BJ (cell line): ENCODE results near the gene THAP6. TPM values are rescaled to one million over a fixed set of nuclear protein-coding genes. Genes with fewer than 3 reads are reported as not detected.
"Not testable (repeated sequence)": the region's sequence is repeated elsewhere in the genome, so short reads cannot be mapped to it uniquely, and the experiment has no call there.

Experiments used
- CTCF ChIA-PET: fragments of 350-600 bp; formaldehyde crosslinking; extraction: SDS; loops from one replicate; lab custom pipeline; 2021; ENCODE audit warnings: antibody characterized with exemption, inconsistent platforms; lab: Yijun Ruan, JAX
- POLR2A ChIA-PET: fragments of 300-600 bp; sonication (Branson Sonifier 250); formaldehyde crosslinking; extraction: SDS; loops from one replicate; lab custom pipeline; 2021; ENCODE audit warnings: antibody characterized with exemption; lab: Charles Lee
- DNase-seq: peaks from one replicate; pipeline ENCODE4 v3.0.0-alpha.2; 2011; ENCODE audit warnings: low read depth
- H3K27me3 ChIP-seq: 2 replicates; pipeline ENCODE4 v1.6.0; 2011; ENCODE audit warnings: low read length; ENCODE audit not compliant: control insufficient read depth, insufficient read depth
- H3K36me3 ChIP-seq: 2 replicates; pipeline ENCODE4 v1.5.1; 2011; ENCODE audit warnings: low read length; ENCODE audit not compliant: control insufficient read depth, insufficient read depth
- H3K4me3 ChIP-seq: 2 replicates; pipeline ENCODE4 v1.5.1; 2011; ENCODE audit warnings: low read depth, mild to moderate bottlenecking, control low read depth, low read length
- polyA plus RNA-seq: library from polyadenylated mRNA; depleted of rRNA; stranded (reverse); fragments of >200 nt; gene quantifications from 2 replicates; pipeline ENCODE4 v1.2.3, GENCODE V29; 2011
- TF ChIP-seq, protein P1 (sequence below): IDR thresholded peaks from 2 replicates; pipeline ENCODE4 v1.5.1; 2011; ENCODE audit warnings: low read depth, mild to moderate bottlenecking, control low read depth, inconsistent platforms, low read length, moderate library complexity; ENCODE audit not compliant: insufficient read depth

THAP6 gene
- polyA plus RNA-seq, 1 experiment: 7.3 TPM

DNA sequence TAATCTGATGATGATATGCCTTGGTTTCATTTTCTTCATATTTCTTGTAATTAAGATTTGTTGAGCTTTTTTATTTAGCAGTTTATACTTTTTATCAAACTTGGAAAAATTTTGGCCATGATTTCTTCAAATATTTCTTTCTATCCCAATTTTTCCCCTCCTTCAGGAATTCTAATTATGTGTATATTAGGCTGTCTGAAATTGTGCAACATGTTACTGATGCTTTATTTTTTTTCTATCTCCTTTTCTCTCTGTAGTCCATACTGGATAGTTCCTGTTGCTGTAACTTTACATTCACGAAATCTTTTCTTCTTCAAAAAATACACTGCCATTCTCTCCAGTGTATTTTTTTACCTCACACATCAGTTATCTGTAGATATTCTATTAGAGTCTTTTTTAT lies 10.8 kb downstream of the THAP6 start:
- POLR2A ChIA-PET: no interaction called here
- CTCF ChIA-PET: interaction anchor here (0.7 kb wide), 1 partner anchor 1959 kb away, joined by 5 read pairs; no protein-coding TSS in a partner anchor
- H3K27me3 ChIP-seq: no peaks in the 10 kb centered on the region
- TF ChIP-seq, protein P1, sequence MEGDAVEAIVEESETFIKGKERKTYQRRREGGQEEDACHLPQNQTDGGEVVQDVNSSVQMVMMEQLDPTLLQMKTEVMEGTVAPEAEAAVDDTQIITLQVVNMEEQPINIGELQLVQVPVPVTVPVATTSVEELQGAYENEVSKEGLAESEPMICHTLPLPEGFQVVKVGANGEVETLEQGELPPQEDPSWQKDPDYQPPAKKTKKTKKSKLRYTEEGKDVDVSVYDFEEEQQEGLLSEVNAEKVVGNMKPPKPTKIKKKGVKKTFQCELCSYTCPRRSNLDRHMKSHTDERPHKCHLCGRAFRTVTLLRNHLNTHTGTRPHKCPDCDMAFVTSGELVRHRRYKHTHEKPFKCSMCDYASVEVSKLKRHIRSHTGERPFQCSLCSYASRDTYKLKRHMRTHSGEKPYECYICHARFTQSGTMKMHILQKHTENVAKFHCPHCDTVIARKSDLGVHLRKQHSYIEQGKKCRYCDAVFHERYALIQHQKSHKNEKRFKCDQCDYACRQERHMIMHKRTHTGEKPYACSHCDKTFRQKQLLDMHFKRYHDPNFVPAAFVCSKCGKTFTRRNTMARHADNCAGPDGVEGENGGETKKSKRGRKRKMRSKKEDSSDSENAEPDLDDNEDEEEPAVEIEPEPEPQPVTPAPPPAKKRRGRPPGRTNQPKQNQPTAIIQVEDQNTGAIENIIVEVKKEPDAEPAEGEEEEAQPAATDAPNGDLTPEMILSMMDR: no peak
- no peak overlapping the region for H3K4me3 ChIP-seq
- no peak for DNase-seq
- peaks cover 1% of the 10 kb centered on the region for H3K36me3 ChIP-seq

DNA sequence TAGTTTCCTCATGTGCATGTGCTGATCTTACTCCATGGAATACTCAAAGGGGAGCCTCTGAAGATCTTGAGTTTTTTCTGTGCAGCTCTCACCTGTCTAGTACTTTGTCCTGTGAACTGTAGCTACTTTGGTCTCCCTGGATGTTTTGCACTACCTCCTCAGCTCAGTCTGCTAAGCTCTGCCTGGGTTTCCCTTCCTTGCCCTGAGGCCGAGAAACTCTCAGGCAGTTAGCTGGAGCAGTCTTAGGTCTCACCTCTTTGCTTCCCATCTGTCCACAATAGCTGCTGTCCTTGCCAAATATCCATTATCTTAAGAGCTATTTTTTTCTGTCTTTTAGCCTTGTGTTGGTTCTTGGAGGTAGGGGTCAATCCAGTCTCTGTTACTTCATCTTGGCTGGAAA lies 11.6 kb downstream of the THAP6 start:
- TF ChIP-seq, protein P1: no peak
- ChIA-PET POLR2A (no interaction called here), CTCF (interaction anchor here (1.6 kb wide), 1 partner anchor 15 kb away, joined by 5 read pairs; no protein-coding TSS in a partner anchor)
- peaks cover 1% of the 10 kb centered on the region for H3K36me3 ChIP-seq
- no peaks in the 10 kb centered on the region; the same call in 1 of the 2 replicates for H3K27me3 ChIP-seq
- DNase-seq: no peak
- H3K4me3 ChIP-seq: no peak overlapping the region

DNA sequence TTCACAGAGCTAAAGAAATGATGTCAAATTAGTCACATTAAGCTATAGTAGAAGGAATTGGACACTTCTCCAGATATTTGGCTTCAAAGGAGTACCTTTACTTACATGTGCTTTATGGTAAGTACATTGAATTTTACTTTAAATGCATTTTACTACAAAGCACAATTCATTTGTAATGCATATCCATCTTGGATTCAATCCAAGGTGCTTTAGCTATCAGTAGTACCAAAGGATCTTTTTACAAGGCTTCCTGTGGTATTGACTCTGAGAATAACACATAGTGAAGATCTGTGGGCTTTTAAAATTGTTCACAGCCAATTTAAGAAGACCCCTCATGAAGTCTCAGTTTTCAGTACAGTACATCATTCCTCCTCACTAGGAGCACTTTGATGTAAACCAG lies 13.2 kb downstream of the THAP6 start:
- POLR2A ChIA-PET: interaction anchor here (0.6 kb wide), 1 partner anchor 28 kb away, joined by 3 read pairs; the partner anchor contains the start of gene ODAPH
- CTCF ChIA-PET: interaction anchor here (1.1 to 1.6 kb wide), 2 partner anchors 13 to 369 kb away, joined by 3 to 5 read pairs; no protein-coding TSS in a partner anchor
- TF ChIP-seq, protein P1: no peak
- H3K4me3 ChIP-seq: no peak overlapping the region
- H3K27me3 ChIP-seq: no peaks in the 10 kb centered on the region; the same call in 1 of the 2 replicates
- H3K36me3 ChIP-seq: peaks cover 1% of the 10 kb centered on the region
- no peak for DNase-seq

DNA sequence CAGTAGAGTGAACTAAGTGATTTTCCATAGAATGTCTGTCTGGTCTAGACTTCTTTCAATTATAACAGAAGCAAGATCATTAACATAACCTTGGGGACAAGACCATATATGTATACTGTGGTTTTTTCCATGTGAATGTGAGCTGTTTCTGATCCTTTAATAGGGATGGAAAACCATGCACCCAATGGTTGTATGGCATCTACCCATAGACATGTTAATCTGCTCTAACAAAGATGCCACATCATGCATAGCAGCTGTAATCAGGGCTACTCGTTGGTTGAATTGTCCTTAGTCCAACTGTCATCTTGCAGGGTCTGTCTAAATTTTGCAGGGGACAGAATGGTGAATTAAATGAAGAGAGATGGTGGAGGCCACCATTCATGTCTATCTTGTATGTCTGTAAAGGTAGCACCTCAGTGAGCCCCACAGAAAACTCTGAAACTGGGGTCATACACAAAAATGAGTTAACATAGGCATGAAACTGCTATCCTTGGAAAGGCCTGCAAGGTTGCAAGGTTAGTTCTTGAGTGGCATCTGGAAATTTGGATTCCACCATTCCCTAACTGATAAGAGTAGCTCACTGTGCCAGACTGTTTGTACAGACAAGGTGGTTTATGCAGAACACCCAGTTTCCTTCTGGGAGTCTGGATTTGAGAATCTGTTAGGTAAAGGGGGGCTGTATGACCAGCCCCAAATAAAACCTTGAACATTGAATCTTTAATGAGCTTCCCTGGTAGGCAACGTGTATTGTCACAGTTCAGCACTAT lies 16.5 kb downstream of the THAP6 start:
- H3K36me3 ChIP-seq: peaks cover 1% of the 10 kb centered on the region
- CTCF ChIA-PET: no interaction called here
- no peaks in the 10 kb centered on the region; the same call in 1 of the 2 replicates for H3K27me3 ChIP-seq
- POLR2A ChIA-PET: no interaction called here
- TF ChIP-seq, protein P1: no peak
- no peak for DNase-seq
- H3K4me3 ChIP-seq: no peak overlapping the region

DNA sequence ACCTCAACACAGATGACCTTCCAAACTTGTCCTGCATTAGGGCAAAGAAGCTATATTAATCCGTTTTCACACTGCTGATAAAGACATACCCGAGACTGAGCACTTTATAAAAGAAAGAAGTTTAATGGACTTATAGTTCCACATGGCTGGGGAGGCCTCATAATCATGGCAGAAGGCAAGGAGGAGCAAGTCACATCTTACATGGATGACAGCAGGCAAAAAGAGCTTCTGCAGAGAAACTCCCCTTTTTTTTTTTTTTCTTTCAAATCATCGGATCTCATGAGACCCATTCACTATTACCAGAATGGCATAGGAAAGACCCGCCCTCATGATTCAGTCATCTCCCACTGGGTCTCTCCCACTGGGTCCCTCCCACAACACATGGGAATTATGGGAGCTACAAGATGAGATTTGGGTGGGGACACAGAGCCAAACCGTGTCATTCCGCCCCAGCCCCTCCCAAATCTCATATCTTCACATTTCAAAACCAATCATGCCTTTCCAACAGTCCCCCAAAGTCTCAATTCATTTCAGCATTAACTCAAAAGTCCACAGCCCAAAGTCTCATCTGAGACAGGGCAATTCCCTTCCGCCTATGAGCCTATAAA lies 17.4 kb downstream of the THAP6 start:
- DNase-seq, H3K27me3 ChIP-seq, H3K36me3 ChIP-seq, H3K4me3 ChIP-seq, POLR2A ChIA-PET: not testable (repeated sequence)
- CTCF ChIA-PET: interaction anchor here (0.7 kb wide), 1 partner anchor 11 kb away, joined by 3 read pairs; no protein-coding TSS in a partner anchor

DNA sequence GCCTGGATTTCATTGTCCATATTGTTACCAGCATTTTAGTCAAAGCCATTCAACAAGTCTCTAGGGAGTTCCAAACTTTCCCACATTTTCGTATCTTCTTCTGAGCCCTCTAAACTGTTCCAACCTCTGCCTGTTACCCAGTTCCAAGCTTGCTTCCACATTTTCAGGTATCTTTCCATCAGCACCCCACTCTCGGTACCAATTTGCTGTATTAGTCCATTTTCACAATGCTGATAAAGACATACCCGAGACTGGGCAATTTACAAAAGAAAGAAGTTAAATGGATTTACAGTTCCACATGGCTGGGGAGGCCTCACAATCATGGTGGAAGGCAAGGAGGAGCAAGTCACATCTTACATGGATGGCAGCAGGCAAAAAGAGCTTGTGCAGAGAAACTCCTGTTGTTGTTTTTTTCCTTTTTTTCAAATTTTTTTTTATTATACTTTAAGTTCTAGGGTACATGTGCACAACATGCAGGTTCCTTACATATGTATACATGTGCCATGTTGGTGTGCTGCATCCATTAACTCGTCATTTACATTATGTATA lies 19.1 kb downstream of the THAP6 start:
- H3K27me3 ChIP-seq, H3K4me3 ChIP-seq, H3K36me3 ChIP-seq, DNase-seq, POLR2A ChIA-PET: not testable (repeated sequence)
- CTCF ChIA-PET: interaction anchor here (0.6 kb wide), 1 partner anchor 346 kb away, joined by 3 read pairs; no protein-coding TSS in a partner anchor

DNA sequence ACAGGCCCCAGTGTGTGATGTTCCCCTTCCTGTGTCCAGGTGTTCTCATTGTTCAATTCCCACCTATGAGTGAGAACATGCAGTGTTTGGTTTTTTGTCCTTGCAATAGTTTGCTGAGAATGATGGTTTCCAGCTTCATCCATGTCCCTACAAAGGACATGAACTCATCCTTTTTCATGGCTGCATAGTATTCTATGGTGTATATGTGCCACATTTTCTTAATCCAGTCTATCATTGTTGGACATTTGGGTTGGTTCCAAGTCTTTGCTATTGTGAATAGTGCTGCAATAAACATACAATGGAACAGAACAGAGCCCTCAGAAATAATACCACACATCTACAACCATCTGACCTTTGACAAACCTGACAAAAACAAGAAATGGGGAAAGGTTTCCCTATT lies 19.7 kb downstream of the THAP6 start:
- DNase-seq, CTCF ChIA-PET, POLR2A ChIA-PET, H3K27me3 ChIP-seq, H3K36me3 ChIP-seq, H3K4me3 ChIP-seq: not testable (repeated sequence)

DNA sequence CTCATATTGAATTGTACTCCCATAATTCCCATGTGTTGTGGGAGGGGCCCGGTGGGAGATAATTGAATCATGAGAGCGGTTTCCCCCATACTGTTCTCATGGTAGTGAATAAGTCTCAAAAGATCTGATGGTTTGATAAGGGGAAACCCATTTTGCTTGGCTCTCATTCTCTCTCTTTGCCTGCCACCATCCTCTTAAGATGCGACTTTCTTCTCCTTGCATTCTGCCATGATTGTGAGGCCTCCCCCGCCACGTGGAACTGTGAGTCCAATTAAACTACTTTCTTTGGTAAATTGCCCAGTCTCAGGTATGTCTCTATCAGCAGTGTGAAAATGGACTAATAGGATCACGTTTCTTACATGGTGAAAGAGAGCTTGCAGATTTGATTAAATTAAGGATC lies 23.0 kb downstream of the THAP6 start:
- H3K27me3 ChIP-seq, CTCF ChIA-PET, H3K36me3 ChIP-seq, DNase-seq, POLR2A ChIA-PET, H3K4me3 ChIP-seq: not testable (repeated sequence)
